CD4-positive, alpha-beta T cell treated with Interleukin-4 for 1 hour (primary cell): ENCODE results near the gene ALDOB.

ENCODE experiments used
- DNase-seq, 2 donors: peaks; one replicate each; pipeline ENCODE4 v3.0.0-alpha.2; 2020 to 2022

Gene ALDOB

GRCh38 chr9:101455656-101456240, 20.2 kb upstream of the ALDOB start:
- no peak for DNase-seq

- DNase-seq: no peak
Measured at GRCh38 chr9:101453776-101454570, 18.4 kb upstream of the ALDOB start.

GRCh38 chr9:101451498-101451897, 15.9 kb upstream of the ALDOB start:
- DNase-seq: no peak

GRCh38 chr9:101450931-101451330, 15.4 kb upstream of the ALDOB start:
- DNase-seq: no peak

- peak; percentile 39 to 40 for DNase-seq
Measured at GRCh38 chr9:101449071-101449721, 13.6 kb upstream of the ALDOB start.

- DNase-seq: no peak
Measured at GRCh38 chr9:101448680-101449070, 13.1 kb upstream of the ALDOB start.

GRCh38 chr9:101446732-101447131, 11.2 kb upstream of the ALDOB start:
- no peak for DNase-seq

- no peak for DNase-seq
Measured at GRCh38 chr9:101445353-101446029, 9.9 kb upstream of the ALDOB start.

- no peak for DNase-seq
Measured at GRCh38 chr9:101443364-101443771, 7.8 kb upstream of the ALDOB start.

GRCh38 chr9:101442736-101443135, 7.2 kb upstream of the ALDOB start:
- DNase-seq: no peak

GRCh38 chr9:101442318-101442717, 6.7 kb upstream of the ALDOB start:
- DNase-seq: no peak

- DNase-seq: no peak
Measured at GRCh38 chr9:101440714-101441230, 5.2 kb upstream of the ALDOB start.

GRCh38 chr9:101438523-101438922, 2.9 kb upstream of the ALDOB start:
- DNase-seq: no peak

- DNase-seq: no peak
Measured at GRCh38 chr9:101437806-101438232, 2.2 kb upstream of the ALDOB start.

- no peak for DNase-seq
Measured at GRCh38 chr9:101434998-101435397, 576 bp downstream of the ALDOB start.

GRCh38 chr9:101433229-101433628, 2.3 kb downstream of the ALDOB start:
- DNase-seq: no peak

GRCh38 chr9:101432740-101433139, 2.8 kb downstream of the ALDOB start:
- DNase-seq: no peak

GRCh38 chr9:101432171-101432570, 3.4 kb downstream of the ALDOB start:
- no peak for DNase-seq

- no peak for DNase-seq
Measured at GRCh38 chr9:101429736-101430135, 5.8 kb downstream of the ALDOB start.

- DNase-seq: no peak
Measured at GRCh38 chr9:101428909-101429308, 6.7 kb downstream of the ALDOB start.

GRCh38 chr9:101427957-101428655, 7.5 kb downstream of the ALDOB start:
- no peak for DNase-seq

GRCh38 chr9:101427358-101427757, 8.2 kb downstream of the ALDOB start:
- no peak for DNase-seq

GRCh38 chr9:101421653-101422065, 13.9 kb downstream of the ALDOB start:
- no peak for DNase-seq
